K562 (cell line): Measurements from ENCODE around the gene CCDC82. TPM values are rescaled to one million over a fixed set of nuclear protein-coding genes. Genes with fewer than 3 reads are reported as not detected.

ENCODE experiments used
- BACH1 ChIP-seq: fragments of 200-800 bp; sonication (Bioruptor generic); IDR thresholded peaks from 2 replicates; pipeline ENCODE4 v1.6.1; 2016; ENCODE audit warnings: missing genetic modification characterization, missing compliant biosample characterization
- CREB3 ChIP-seq: fragments of 450-650 bp; conservative IDR thresholded peaks from 2 replicates; pipeline ENCODE4 v1.6.1; 2016; ENCODE audit warnings: missing genetic modification characterization, low read depth, mild to moderate bottlenecking, missing compliant biosample characterization, moderate library complexity
- DLX4 ChIP-seq: fragments of 250-450 bp; sonication (Bioruptor Pico); IDR thresholded peaks from 2 replicates; pipeline ENCODE4 v1.6.1; 2021; ENCODE audit warnings: mild to moderate bottlenecking
- ETV1 ChIP-seq: fragments of 450-650 bp; conservative IDR thresholded peaks from 2 replicates; pipeline ENCODE4 v1.6.1; 2016; ENCODE audit warnings: missing genetic modification characterization, control low read depth, low read depth, missing compliant biosample characterization
- HMG20A ChIP-seq: fragments of 450-650 bp; formaldehyde crosslinking; conservative IDR thresholded peaks from 2 replicates; pipeline ENCODE4 v1.4.0; 2020; ENCODE audit warnings: mild to moderate bottlenecking, mixed read lengths
- HOMEZ ChIP-seq: fragments of 250-450 bp; sonication (Bioruptor Pico); IDR thresholded peaks from 2 replicates; pipeline ENCODE4 v1.4.0; 2020; ENCODE audit warnings: mild to moderate bottlenecking, moderate library complexity
- ILK ChIP-seq: fragments of 450-650 bp; IDR thresholded peaks from 2 replicates; pipeline ENCODE4 v1.6.1; 2016; ENCODE audit warnings: missing genetic modification characterization, low read depth, mild to moderate bottlenecking, missing compliant biosample characterization, moderate library complexity, borderline replicate concordance
- L3MBTL2 ChIP-seq: fragments of 450-650 bp; IDR thresholded peaks from 2 replicates; pipeline ENCODE4 v1.6.1; 2016; ENCODE audit warnings: mild to moderate bottlenecking, moderate library complexity
- POLR2G ChIP-seq: fragments of 200-400 bp; formaldehyde crosslinking; IDR thresholded peaks from 2 replicates; pipeline ENCODE4 v1.6.1; 2017; ENCODE audit warnings: low read depth, mild to moderate bottlenecking, antibody characterized with exemption, low read length, moderate library complexity
- SRF ChIP-seq, 2 experiments: fragments of 250-450, 450-650 bp in 1 of 2; sonication (Bioruptor Pico) in 1 of 2; sonication (generic) in 1 of 2; formaldehyde crosslinking; IDR thresholded peaks; 2 replicates each; pipeline versions ENCODE4 v1.5.0 to v1.5.1; 2020 to 2022; ENCODE audit warnings: mild to moderate bottlenecking in 1 of 2, missing genetic modification reagents in 1 of 2
- ZBTB40 ChIP-seq, 2 experiments: fragments of 450-650 bp in 1 of 2; sonication (generic) in 1 of 2; formaldehyde crosslinking in 1 of 2; IDR thresholded peaks; 2 replicates each; pipeline versions ENCODE4 v1.7.1 to v1.9.0; 2016 to 2022; ENCODE audit warnings: inconsistent platforms in 1 of 2, mild to moderate bottlenecking in 1 of 2, missing genetic modification reagents in 1 of 2
- ZNF311 ChIP-seq: fragments of 250-450 bp; sonication (Bioruptor Pico); IDR thresholded peaks from 2 replicates; pipeline ENCODE4 v1.4.0; 2020; ENCODE audit warnings: mild to moderate bottlenecking, moderate library complexity
- ZNF324 ChIP-seq: fragments of 250-450 bp; sonication (Bioruptor Pico); IDR thresholded peaks from 2 replicates; pipeline ENCODE4 v1.4.0; 2020; ENCODE audit warnings: mild to moderate bottlenecking
- ZNF444 ChIP-seq: fragments of 250-450 bp; sonication (Bioruptor Pico); IDR thresholded peaks from 2 replicates; pipeline ENCODE4 v1.4.0; 2020; ENCODE audit warnings: mild to moderate bottlenecking, moderate library complexity
- ZNF76 ChIP-seq: fragments of 250-450 bp; sonication (Bioruptor Pico); IDR thresholded peaks from 2 replicates; pipeline ENCODE4 v1.4.0; 2020; ENCODE audit warnings: mild to moderate bottlenecking, moderate library complexity, borderline replicate concordance
- polyA plus RNA-seq, 8 experiments: library from polyadenylated mRNA; depleted of rRNA in 4 of 8; stranded (reverse) in 5 of 8; unstranded in 3 of 8; fragments of >200 nt; fragmentation: Nextera tagmentation in 2 of 8; fragmentation: Illumina TruSeq in 1 of 8; extraction: Ambion mirVana in 2 of 8; extraction: Trizol in 1 of 8; gene quantifications; 2 replicates each; pipeline versions ENCODE4 v1.2.1 to v1.2.3, GENCODE V29; 2011 to 2014; ENCODE audit warnings: inconsistent platforms in 1 of 8, missing spikeins in 1 of 8
- total RNA-seq, 7 experiments: library from RNA; depleted of rRNA in 6 of 7; stranded (reverse); fragments of >200 nt in 6 of 7; fragmentation: Illumina TruSeq in 2 of 7; extraction: Trizol in 2 of 7; gene quantifications; 2 replicates each; pipeline versions ENCODE4 v1.2.1 to v1.2.3, GENCODE V29; 2011 to 2021; ENCODE audit warnings: low replicate concordance in 1 of 7

Gene CCDC82
- total and polyA plus RNA-seq, 9 of the 15 experiments (the other 6 are each of a cell fraction or from before 2014, with no cell fraction given): 12.5 to 51.3 (median 24.5) TPM

GRCh38 chr11:96330511-96330859 is 59.2 kb downstream of the CCDC82 start (continued):
- no peak for TF ChIP-seq ZBTB40 (IDR thresholded peaks at IDR 0.05)
- no peak for TF ChIP-seq ZBTB40 (CRISPR knock-in tag; IDR thresholded peaks at IDR 0.05)
- TF ChIP-seq HOMEZ (CRISPR knock-in tag): peak; percentile 81; the same call in 1 of the 2 replicates
- peak; percentile 98 for TF ChIP-seq CREB3 (tag)
- TF ChIP-seq DLX4 (CRISPR knock-in tag): no peak
- TF ChIP-seq ZNF324 (CRISPR knock-in tag): peak; percentile 68
- peak; percentile 74; the same call in 1 of the 2 replicates for TF ChIP-seq ZNF444 (CRISPR knock-in tag)
- TF ChIP-seq POLR2G: no peak
- peak; percentile 91 for TF ChIP-seq BACH1 (tag)
- TF ChIP-seq ETV1 (tag): peak; percentile 21; the same call in 1 of the 2 replicates
- peak; percentile 38; the same call in 1 of the 2 replicates for TF ChIP-seq L3MBTL2
- peak; percentile 97 for TF ChIP-seq ZNF311 (CRISPR knock-in tag)
- peak in 1 of 2 experiments; percentile 72; a peak in 1 of 4 replicates for TF ChIP-seq SRF (CRISPR knock-in tag; IDR thresholded peaks at IDR 0.05)
- peak; percentile 92 for TF ChIP-seq ZNF76 (CRISPR knock-in tag)
- TF ChIP-seq ILK: peak; percentile 78
- peak; percentile 68; the same call in 1 of the 2 replicates for TF ChIP-seq HMG20A (CRISPR knock-in tag)
